IgD-negative memory B cell (primary cell): ENCODE measurements around the gene PSMC4. TPM values are rescaled to one million over a fixed set of nuclear protein-coding genes. Genes with fewer than 3 reads are reported as not detected.

Source experiments
- H3K27ac Mint-ChIP-seq, 3 donors: one replicate each; pipeline ENCODE4 v1.8.0; 2020 to 2022; ENCODE audit warnings: mild to moderate bottlenecking in 3 of 3, mixed read lengths in 3 of 3, moderate library complexity in 1 of 3
- H3K27me3 Mint-ChIP-seq: one replicate; pipeline ENCODE4 v1.8.0; 2021; ENCODE audit warnings: mixed read lengths
- H3K36me3 Mint-ChIP-seq: one replicate; pipeline ENCODE4 v1.8.0; 2020; ENCODE audit warnings: mild to moderate bottlenecking, mixed read lengths
- H3K4me1 Mint-ChIP-seq, 3 donors: one replicate each; pipeline ENCODE4 v1.8.0; 2020 to 2022; ENCODE audit warnings: mixed read lengths in 3 of 3, mild to moderate bottlenecking in 1 of 3
- H3K4me3 Mint-ChIP-seq, 4 donors: one replicate each; pipeline ENCODE4 v1.8.0; 2020 to 2022; ENCODE audit warnings: mild to moderate bottlenecking in 4 of 4, mixed read lengths in 4 of 4, moderate library complexity in 3 of 4
- H3K9me3 Mint-ChIP-seq, 3 donors: one replicate each; pipeline ENCODE4 v1.8.0; 2020 to 2021; ENCODE audit warnings: mixed read lengths in 3 of 3, mild to moderate bottlenecking in 1 of 3
- polyA plus RNA-seq: library from polyadenylated mRNA; unstranded; fragments of 300-500 nt; fragmentation: Illumina TruSeq; gene quantifications from one replicate; pipeline ENCODE4 v1.2.3, GENCODE V29; 2021

Gene PSMC4
- polyA plus RNA-seq, result 98.9 TPM

GRCh38 chr19:39970675-39971379 lies at the start of gene PSMC4:
TSS of gene PSMC4 (plus strand) at chr19:39971165. CDS start at chr19:39971203, 38 bp downstream.
- Mint-ChIP-seq H3K36me3 (peaks cover 11% of the 10 kb centered on the region), H3K27me3 (no peaks in the 10 kb centered on the region), H3K4me3 (peak within 1 kb of the TSS; percentile 88 to 98 (median 96)), H3K27ac (peak within 1 kb of the TSS; percentile 70 to 98 (median 97)), H3K4me1 (peaks cover 19 to 29% (median 21%) of the 10 kb centered on the region in 3 donors), H3K9me3 (no peaks in the 10 kb centered on the region)

DNA sequence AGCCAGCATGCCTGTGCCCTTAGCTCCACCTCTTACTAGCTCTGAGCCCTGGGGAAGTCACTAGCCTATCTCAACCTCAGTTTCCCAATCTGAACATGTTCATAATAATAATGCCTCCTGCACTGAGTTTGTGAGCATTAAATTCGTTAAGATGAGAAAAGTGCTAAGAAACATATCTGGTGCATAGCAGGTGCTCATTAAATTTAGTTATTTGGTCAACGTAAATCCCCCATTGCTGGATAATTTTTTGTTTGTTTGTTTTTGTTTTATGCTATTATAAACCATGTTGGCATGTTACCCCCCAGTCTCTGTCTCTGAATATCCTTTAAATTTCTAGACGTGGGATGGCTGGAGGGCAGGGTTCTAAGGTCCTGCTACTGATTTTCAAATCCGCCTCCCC lies 47.1 kb upstream of the PSMC4 start:
- H3K9me3 Mint-ChIP-seq, result no peaks in the 10 kb centered on the region
- no peak overlapping the region for H3K4me3 Mint-ChIP-seq
- H3K36me3 Mint-ChIP-seq, result no peaks in the 10 kb centered on the region
- H3K27ac Mint-ChIP-seq, result no peak overlapping the region
- H3K4me1 Mint-ChIP-seq, result peaks cover 0 to 4% (median 1%) of the 10 kb centered on the region in 3 donors
- peaks cover 1% of the 10 kb centered on the region for H3K27me3 Mint-ChIP-seq

- H3K27ac Mint-ChIP-seq, result no peak overlapping the region
- H3K27me3 Mint-ChIP-seq, result peaks cover 1% of the 10 kb centered on the region
- H3K36me3 Mint-ChIP-seq, result no peaks in the 10 kb centered on the region
- H3K9me3 Mint-ChIP-seq, result no peaks in the 10 kb centered on the region
- no peak overlapping the region for H3K4me3 Mint-ChIP-seq
- H3K4me1 Mint-ChIP-seq, result peaks cover 0 to 4% (median 1%) of the 10 kb centered on the region in 3 donors
Observed at GRCh38 chr19:39924389-39924788, 46.6 kb upstream of the PSMC4 start.

DNA sequence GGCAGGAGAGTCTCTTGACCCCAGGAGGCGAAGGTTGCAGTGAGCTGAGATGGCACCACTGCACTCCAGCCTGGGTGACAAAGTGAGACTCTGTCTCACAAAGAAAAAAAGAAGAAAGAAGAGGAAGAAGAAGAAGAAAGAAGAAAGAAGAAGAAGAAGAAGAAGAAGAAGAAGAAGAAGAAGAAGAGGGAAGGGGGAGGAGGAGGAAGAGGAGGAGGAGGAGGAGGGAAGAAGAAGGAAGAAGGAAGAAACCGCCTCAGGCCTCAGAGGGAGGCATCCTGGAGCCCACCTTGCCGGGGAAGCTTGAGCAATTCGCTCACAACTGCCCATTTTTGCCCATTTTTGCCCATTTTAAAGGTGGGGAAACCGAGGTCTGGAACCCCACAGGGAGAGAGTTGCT lies 46.0 kb upstream of the PSMC4 start:
- Mint-ChIP-seq H3K36me3 (no peaks in the 10 kb centered on the region), H3K4me1 (peaks cover 0 to 4% (median 1%) of the 10 kb centered on the region in 3 donors), H3K9me3 (no peaks in the 10 kb centered on the region), H3K27ac (no peak overlapping the region), H3K27me3 (peaks cover 1% of the 10 kb centered on the region), H3K4me3 (no peak overlapping the region)

- no peaks in the 10 kb centered on the region for H3K9me3 Mint-ChIP-seq
- no peaks in the 10 kb centered on the region for H3K36me3 Mint-ChIP-seq
- no peak overlapping the region for H3K27ac Mint-ChIP-seq
- no peak overlapping the region for H3K4me3 Mint-ChIP-seq
- peaks cover 1% of the 10 kb centered on the region for H3K27me3 Mint-ChIP-seq
- H3K4me1 Mint-ChIP-seq, result peaks cover 0 to 9% (median 1%) of the 10 kb centered on the region in 3 donors
Observed at GRCh38 chr19:39926170-39926760, 44.7 kb upstream of the PSMC4 start.

DNA sequence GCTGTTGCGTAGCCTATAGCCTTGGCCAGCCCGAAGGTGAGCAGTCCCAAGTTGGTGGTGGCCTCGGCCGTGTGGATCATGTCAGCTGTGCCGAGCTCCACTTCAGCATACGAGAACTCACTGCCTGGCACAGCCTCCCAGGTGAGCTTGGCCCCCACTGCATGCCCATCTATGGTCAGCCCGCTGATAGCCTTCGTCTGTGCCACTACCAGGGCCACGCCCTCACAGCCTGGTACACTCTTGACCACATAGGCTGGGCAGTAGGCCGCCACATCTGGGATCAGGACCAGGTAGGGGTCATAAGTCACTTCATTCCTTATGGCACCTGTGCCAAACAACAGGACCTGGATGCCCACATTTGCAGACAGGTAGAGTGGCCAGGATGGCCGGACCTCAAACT lies 43.9 kb upstream of the PSMC4 start:
- Mint-ChIP-seq H3K4me1 (peaks cover 0 to 9% (median 1%) of the 10 kb centered on the region in 3 donors), H3K27ac (no peak overlapping the region), H3K4me3 (no peak overlapping the region), H3K36me3 (no peaks in the 10 kb centered on the region), H3K9me3 (no peaks in the 10 kb centered on the region), H3K27me3 (peaks cover 1% of the 10 kb centered on the region)

DNA sequence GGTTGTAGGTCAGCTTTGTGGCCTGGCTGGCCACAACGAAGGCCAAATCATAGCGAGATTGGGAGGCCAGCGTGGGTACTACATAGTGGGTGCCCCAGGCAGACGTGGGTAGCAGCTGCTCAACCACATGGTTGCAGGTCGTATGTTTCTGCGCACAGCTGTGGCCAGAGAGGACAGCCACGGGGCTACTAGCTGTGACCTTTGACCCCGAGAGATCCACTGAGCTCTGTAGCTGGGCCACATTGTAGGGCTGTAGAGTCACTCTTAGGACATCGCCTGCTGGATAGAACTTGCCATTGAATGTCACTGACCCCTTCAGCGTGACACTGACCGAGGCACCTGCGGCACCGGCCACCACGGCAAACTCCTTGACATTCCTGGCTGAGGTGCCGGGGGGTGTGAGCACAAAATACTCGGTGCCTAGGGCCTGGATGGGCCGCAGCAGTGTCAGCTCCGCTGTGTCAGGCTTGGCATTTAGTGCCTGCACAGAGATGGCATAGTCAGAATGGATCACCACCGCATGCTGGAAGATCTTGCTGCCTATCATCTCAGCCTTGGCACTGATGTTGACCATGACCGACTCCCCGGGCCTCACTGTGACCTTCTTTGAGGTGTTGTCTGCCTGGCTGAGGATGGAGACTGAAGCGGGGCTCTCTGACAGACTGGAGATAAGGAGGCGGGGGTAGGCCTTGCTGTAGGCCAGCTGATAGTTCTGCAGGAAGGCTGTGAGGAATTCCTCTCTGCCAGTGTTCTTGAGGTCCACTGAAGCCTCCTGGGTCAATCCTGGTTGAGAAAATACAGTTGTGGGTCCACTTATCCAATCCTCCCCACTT lies 43.2 kb upstream of the PSMC4 start:
- H3K4me3 Mint-ChIP-seq, result no peak overlapping the region
- no peaks in the 10 kb centered on the region for H3K9me3 Mint-ChIP-seq
- no peak overlapping the region for H3K27ac Mint-ChIP-seq
- peaks cover 1% of the 10 kb centered on the region for H3K27me3 Mint-ChIP-seq
- no peaks in the 10 kb centered on the region for H3K36me3 Mint-ChIP-seq
- H3K4me1 Mint-ChIP-seq, result peaks cover 0 to 9% (median 1%) of the 10 kb centered on the region in 3 donors

- Mint-ChIP-seq H3K27ac (no peak overlapping the region), H3K4me1 (peaks cover 0 to 9% (median 1%) of the 10 kb centered on the region in 3 donors), H3K4me3 (no peak overlapping the region), H3K27me3 (no peaks in the 10 kb centered on the region), H3K36me3 (no peaks in the 10 kb centered on the region), H3K9me3 (no peaks in the 10 kb centered on the region)
Observed at GRCh38 chr19:39928357-39928725, 42.6 kb upstream of the PSMC4 start.

GRCh38 chr19:39929750-39930149 lies 41.2 kb upstream of the PSMC4 start:
- Mint-ChIP-seq H3K4me1 (peaks cover 4 to 9% (median 5%) of the 10 kb centered on the region in 3 donors), H3K9me3 (no peaks in the 10 kb centered on the region), H3K27ac (no peak overlapping the region), H3K27me3 (no peaks in the 10 kb centered on the region), H3K36me3 (no peaks in the 10 kb centered on the region), H3K4me3 (no peak overlapping the region)

DNA sequence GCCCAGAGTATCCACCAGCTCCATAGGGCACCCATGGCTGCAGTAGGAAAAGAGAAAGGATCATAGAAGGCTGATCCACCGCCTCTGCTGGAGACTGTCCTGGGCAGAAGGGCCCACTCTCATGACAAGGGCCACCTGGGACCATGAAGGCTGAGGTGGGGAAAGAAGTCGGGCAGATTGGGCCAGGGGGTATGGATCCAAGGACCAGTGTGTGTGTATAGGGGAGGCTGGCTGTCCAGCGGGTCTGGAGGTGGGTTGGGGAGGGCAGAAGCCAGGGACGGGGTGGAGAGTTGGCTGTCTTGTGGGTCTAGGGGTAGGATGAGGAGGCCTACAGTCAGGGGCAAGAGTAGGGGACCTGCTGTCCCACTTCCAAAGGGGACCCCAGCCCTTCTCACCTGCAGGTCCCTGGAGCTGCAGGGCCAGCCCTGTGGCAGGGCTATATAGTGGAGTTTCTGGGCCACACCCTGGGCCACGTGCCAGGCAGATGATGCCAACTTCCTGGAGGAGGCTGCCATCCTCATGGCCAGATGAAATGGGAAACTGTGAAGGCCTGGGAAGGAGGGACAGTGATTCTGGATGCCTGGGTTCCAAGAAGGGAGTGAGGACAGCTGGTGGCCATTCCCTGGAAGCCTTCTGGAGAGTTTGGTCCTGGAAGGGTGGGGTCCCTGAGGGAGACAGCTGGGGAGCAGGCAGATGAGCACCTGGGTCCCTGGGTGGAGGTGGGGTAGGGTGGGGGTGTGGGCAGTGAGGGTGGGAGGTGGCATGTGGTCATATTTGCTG lies 36.2 kb upstream of the PSMC4 start, which contains the start of gene FCGBP:
TSS of gene FCGBP (minus strand) at position 51 of the 780 bp plus-strand sequence.
- H3K36me3 Mint-ChIP-seq, result no peaks in the 10 kb centered on the region
- peaks cover 0 to 7% (median 0%) of the 10 kb centered on the region in 3 donors for H3K9me3 Mint-ChIP-seq
- H3K27me3 Mint-ChIP-seq, result no peaks in the 10 kb centered on the region
- no peak within 1 kb of the TSS for H3K27ac Mint-ChIP-seq
- peaks cover 23 to 26% (median 26%) of the 10 kb centered on the region in 3 donors for H3K4me1 Mint-ChIP-seq
- H3K4me3 Mint-ChIP-seq, result peak within 1 kb of the TSS in 1 of 4 donors; percentile 78

GRCh38 chr19:39935364-39935661 lies 35.7 kb upstream of the PSMC4 start:
- H3K27ac Mint-ChIP-seq, result no peak overlapping the region
- H3K4me1 Mint-ChIP-seq, result peaks cover 23 to 26% (median 26%) of the 10 kb centered on the region in 3 donors
- H3K9me3 Mint-ChIP-seq, result peaks cover 0 to 11% (median 3%) of the 10 kb centered on the region in 3 donors
- H3K36me3 Mint-ChIP-seq, result no peaks in the 10 kb centered on the region
- H3K27me3 Mint-ChIP-seq, result no peaks in the 10 kb centered on the region
- no peak overlapping the region for H3K4me3 Mint-ChIP-seq

DNA sequence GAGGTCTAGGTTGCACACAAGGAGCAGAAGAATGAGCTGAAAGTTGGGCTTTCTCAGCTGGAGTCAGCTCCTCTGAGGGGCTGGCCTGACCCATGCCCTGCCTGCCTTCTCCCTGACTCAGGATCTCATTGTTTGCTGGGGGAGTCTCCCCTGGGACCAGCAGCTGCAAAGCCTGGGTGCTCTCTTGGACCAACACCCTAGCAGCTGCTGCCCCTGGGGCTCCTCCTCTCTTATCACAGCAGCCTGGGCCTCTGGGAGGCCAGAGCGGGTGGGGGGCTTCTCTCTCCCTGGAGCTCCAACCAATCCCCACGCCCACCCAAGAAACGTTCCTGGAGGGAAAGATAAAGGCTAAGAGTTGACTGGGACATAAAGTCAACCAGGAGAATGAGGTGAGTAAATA lies 34.9 kb upstream of the PSMC4 start:
- H3K27me3 Mint-ChIP-seq, result no peaks in the 10 kb centered on the region
- H3K36me3 Mint-ChIP-seq, result peaks cover 2% of the 10 kb centered on the region
- H3K9me3 Mint-ChIP-seq, result peaks cover 0 to 14% (median 4%) of the 10 kb centered on the region in 3 donors
- H3K27ac Mint-ChIP-seq, result peak overlapping the region in 1 of 3 donors; percentile 25
- peak overlapping the region in 1 of 4 donors; percentile 49 for H3K4me3 Mint-ChIP-seq
- peaks cover 23 to 33% (median 32%) of the 10 kb centered on the region in 3 donors for H3K4me1 Mint-ChIP-seq

DNA sequence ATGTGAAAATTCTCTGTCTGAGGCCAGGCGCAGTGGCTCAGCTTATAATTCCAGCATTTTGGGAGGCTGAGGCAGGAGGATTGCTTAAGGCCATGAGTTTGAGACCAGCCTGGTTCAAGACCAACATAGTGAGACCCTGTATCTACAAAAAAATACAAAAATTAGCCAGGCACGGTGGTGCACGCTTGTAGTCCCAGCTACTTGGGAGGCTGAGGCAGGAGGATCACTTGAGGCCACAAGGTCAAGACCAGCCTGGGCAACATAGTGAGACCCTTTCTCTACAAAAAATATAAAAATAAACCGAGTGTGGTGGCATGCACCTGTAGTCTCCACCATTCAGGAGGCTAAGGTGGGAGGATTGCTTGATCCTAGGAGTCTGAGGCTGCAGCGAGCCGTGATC lies 34.3 kb upstream of the PSMC4 start:
- Mint-ChIP-seq H3K4me1 (peaks cover 28 to 39% (median 37%) of the 10 kb centered on the region in 3 donors), H3K27ac (no peak overlapping the region), H3K9me3 (peaks cover 0 to 14% (median 4%) of the 10 kb centered on the region in 3 donors), H3K4me3 (peak overlapping the region in 1 of 4 donors; percentile 12), H3K27me3 (no peaks in the 10 kb centered on the region), H3K36me3 (peaks cover 2% of the 10 kb centered on the region)

DNA sequence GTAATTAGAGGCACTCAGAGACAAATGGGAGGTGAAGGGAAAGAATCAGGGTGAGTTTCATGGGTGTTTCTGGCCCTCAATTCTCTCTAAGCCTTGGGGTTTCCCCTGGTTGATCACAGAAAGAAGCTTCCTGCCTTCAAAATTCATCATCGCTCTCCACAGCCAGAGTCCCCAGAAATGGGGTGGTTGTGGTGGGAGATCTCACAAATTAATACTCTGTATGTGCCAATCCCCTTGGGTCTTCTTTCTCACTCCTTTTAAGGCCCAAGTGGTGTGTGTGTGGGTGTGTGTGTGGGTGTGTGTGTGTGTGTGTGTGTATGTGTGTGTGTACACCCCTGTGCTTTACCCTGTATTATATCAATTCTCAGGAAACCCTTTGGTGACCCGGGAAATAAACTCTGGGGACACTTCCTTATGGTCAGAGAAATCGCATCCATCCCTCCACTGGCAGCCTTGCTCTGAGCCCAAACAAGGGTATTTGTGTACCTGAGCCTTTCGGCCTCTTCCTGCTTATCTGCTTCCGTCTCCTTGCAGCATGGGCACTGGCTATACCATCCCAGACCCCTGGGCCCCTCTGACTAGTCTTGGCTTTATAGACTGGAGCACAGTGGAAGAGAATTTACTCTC lies 33.8 kb upstream of the PSMC4 start:
- Mint-ChIP-seq H3K9me3 (peaks cover 0 to 14% (median 4%) of the 10 kb centered on the region in 3 donors), H3K36me3 (peaks cover 2% of the 10 kb centered on the region), H3K27ac (no peak overlapping the region), H3K27me3 (no peaks in the 10 kb centered on the region), H3K4me1 (peaks cover 32 to 45% (median 42%) of the 10 kb centered on the region in 3 donors), H3K4me3 (peak overlapping the region in 1 of 4 donors; percentile 12)
